HCT116 (cell line): ENCODE measurements around the gene JAK1. TPM values are rescaled to one million over a fixed set of nuclear protein-coding genes. Genes with fewer than 3 reads are reported as not detected.
A peak's percentile ranks its signal among the peaks of the same experiment; 100 is the strongest.

Source experiments
- ATAC-seq: fragments of 200-7000 bp; cut with Tn5 transposase; 2 replicates; pipeline ENCODE4 v1.9.1; 2020; ENCODE audit warnings: mild to moderate bottlenecking, moderate library complexity
- BruUV-seq: library from RNA; stranded (reverse); fragments of 400-500 nt; replicated peaks from 2 replicates; lab custom pipeline; 2021; lab: Mats Ljungman, UMichigan
- CTCF ChIA-PET: fragments of 300-600 bp; sonication (Branson Sonifier 250); formaldehyde crosslinking; loops from one replicate; lab custom pipeline; 2021; ENCODE audit warnings: antibody characterized with exemption; lab: Charles Lee
- POLR2A ChIA-PET: fragments of 300-600, 350-600 bp; sonication (Branson Sonifier 250); formaldehyde crosslinking; loops from one replicate; lab custom pipeline; 2021; ENCODE audit warnings: antibody characterized with exemption; lab: Charles Lee
- RAD21 ChIA-PET, 2 experiments: fragments of 300-600 bp; sonication (Branson Sonifier 250); formaldehyde crosslinking; loops; one replicate each; lab custom pipeline; 2023; ENCODE audit warnings: low total read pairs in 2 of 2; ENCODE audit not compliant: uncharacterized antibody in 2 of 2, unreplicated experiment in 2 of 2, low non-redundant PET in 1 of 2; lab: Charles Lee
- DNase-seq: peaks from one replicate; pipeline ENCODE4 v3.0.0-alpha.2; 2010; ENCODE audit warnings: low read depth, low spot score
- H2AFZ ChIP-seq: fragments of 200-600 bp; shearing (Covaris generic), sonication (generic); 2 replicates; pipeline ENCODE4 v1.6.1; 2017; ENCODE audit warnings: low read depth, mixed run types, mixed read lengths, antibody characterized with exemption, low read length; ENCODE audit not compliant: poor library complexity, severe bottlenecking
- H3K27ac ChIP-seq: 2 replicates; pipeline ENCODE4 v1.5.1; 2012; ENCODE audit warnings: low read depth, low read length
- H3K27me3 ChIP-seq: fragments of 200-600 bp; sonication (generic); 2 replicates; pipeline ENCODE4 v1.6.1; 2016; ENCODE audit warnings: mixed run types, low read length, mixed read lengths; ENCODE audit not compliant: insufficient read depth
- H3K36me3 ChIP-seq, 2 experiments: fragments of 200-500 bp in 1 of 2; fragments of 200-600 bp in 1 of 2; sonication (Bioruptor generic) in 1 of 2; sonication (generic) in 1 of 2; 2 replicates each; pipeline versions ENCODE4 v1.5.1 to v1.6.1; 2014 to 2016; ENCODE audit warnings: low read length in 2 of 2, inconsistent platforms in 1 of 2, mixed read lengths in 1 of 2, mixed run types in 1 of 2; ENCODE audit not compliant: insufficient read depth in 2 of 2, control insufficient read depth in 1 of 2
- H3K4me1 ChIP-seq, 2 experiments: fragments of 200-600 bp in 1 of 2; sonication (generic) in 1 of 2; 2 replicates each; pipeline versions ENCODE4 v1.5.1 to v1.6.1; 2012 to 2017; ENCODE audit warnings: low read length in 2 of 2, inconsistent platforms in 1 of 2, mild to moderate bottlenecking in 1 of 2, mixed read lengths in 1 of 2, mixed run types in 1 of 2, moderate library complexity in 1 of 2; ENCODE audit not compliant: insufficient read depth in 2 of 2, control insufficient read depth in 1 of 2
- H3K4me2 ChIP-seq: fragments of 200-600 bp; sonication (generic); 2 replicates; pipeline ENCODE4 v1.6.1; 2017; ENCODE audit warnings: mixed run types, low read length, mixed read lengths
- H3K4me3 ChIP-seq, 2 experiments: fragments of 200-600 bp in 1 of 2; sonication (generic) in 1 of 2; replicated peaks in 1 of 2; 2 replicates each; pipeline ENCODE4 v1.5.1; 2011 to 2016; ENCODE audit warnings: low read length in 2 of 2, control low read depth in 1 of 2, low read depth in 1 of 2, mild to moderate bottlenecking in 1 of 2, mixed read lengths in 1 of 2, mixed run types in 1 of 2
- H3K79me2 ChIP-seq: fragments of 200-600 bp; sonication (generic); 2 replicates; pipeline ENCODE4 v1.6.1; 2017; ENCODE audit warnings: mild to moderate bottlenecking, mixed run types, low read length, moderate library complexity, mixed read lengths; ENCODE audit not compliant: insufficient read depth
- H3K9ac ChIP-seq: fragments of 200-600 bp; sonication (generic); 2 replicates; pipeline ENCODE4 v1.6.1; 2016; ENCODE audit warnings: low read length, mixed read lengths
- H3K9me2 ChIP-seq: fragments of 200-600 bp; sonication (generic), shearing (Covaris generic); 2 replicates; pipeline ENCODE4 v1.6.1; 2017; ENCODE audit warnings: mixed run types, mild to moderate bottlenecking, moderate library complexity; ENCODE audit not compliant: insufficient read depth
- H3K9me3 ChIP-seq, 2 experiments: fragments of 200-500 bp in 1 of 2; fragments of 200-600 bp in 1 of 2; sonication (Bioruptor generic) in 1 of 2; sonication (generic) in 1 of 2; 2 replicates each; pipeline ENCODE4 v1.6.1; 2014 to 2017; ENCODE audit warnings: low read length in 2 of 2, mixed read lengths in 2 of 2, inconsistent platforms in 1 of 2, low read depth in 1 of 2, mild to moderate bottlenecking in 1 of 2, mixed run types in 1 of 2, moderate library complexity in 1 of 2; ENCODE audit not compliant: control insufficient read depth in 1 of 2, insufficient read depth in 1 of 2
- H4K20me1 ChIP-seq: fragments of 200-600 bp; sonication (generic), shearing (Covaris generic); 2 replicates; pipeline ENCODE4 v1.6.1; 2017; ENCODE audit warnings: mixed run types, mild to moderate bottlenecking, moderate library complexity; ENCODE audit not compliant: insufficient read depth
- ATF3 ChIP-seq: IDR thresholded peaks from 2 replicates; pipeline ENCODE4 v1.6.1; 2012
- CEBPB ChIP-seq: IDR thresholded peaks from 2 replicates; pipeline ENCODE4 v1.6.1; 2012; ENCODE audit warnings: low read depth
- CTCF ChIP-seq, 3 experiments: fragments of 200-600 bp in 1 of 3; sonication (generic) in 1 of 3; IDR thresholded peaks in 2 of 3; conservative IDR thresholded peaks in 1 of 3; 2 replicates each; pipeline ENCODE4 v1.5.1; 2012 to 2017; ENCODE audit warnings: low read depth in 2 of 3, low read length in 2 of 3, antibody characterized with exemption in 1 of 3, borderline replicate concordance in 1 of 3, control low read depth in 1 of 3, mild to moderate bottlenecking in 1 of 3, mixed read lengths in 1 of 3, mixed run types in 1 of 3, moderate library complexity in 1 of 3; ENCODE audit not compliant: insufficient read depth in 1 of 3
- EGR1 ChIP-seq: IDR thresholded peaks from 2 replicates; pipeline ENCODE4 v1.6.1; 2012; ENCODE audit warnings: low read depth
- ELF1 ChIP-seq: IDR thresholded peaks from 2 replicates; pipeline ENCODE4 v1.6.1; 2012; ENCODE audit warnings: low read depth, borderline replicate concordance
- EZH2 ChIP-seq: fragments of 200-600 bp; sonication (generic); IDR thresholded peaks from 2 replicates; pipeline ENCODE4 v1.6.1; 2017; ENCODE audit warnings: antibody characterized with exemption, mixed run types
- EZH2phosphoT487 ChIP-seq: fragments of 200-600 bp; IDR thresholded peaks from 2 replicates; pipeline ENCODE4 v1.6.1; 2018; ENCODE audit warnings: antibody characterized with exemption, borderline replicate concordance
- JUND ChIP-seq: IDR thresholded peaks from 2 replicates; pipeline ENCODE4 v1.6.1; 2012
- POLR2AphosphoS5 ChIP-seq: IDR thresholded peaks from 2 replicates; pipeline ENCODE4 v1.6.1; 2011; ENCODE audit warnings: mild to moderate bottlenecking, low read depth, low read length, moderate library complexity
- RAD21 ChIP-seq: IDR thresholded peaks from 2 replicates; pipeline ENCODE4 v1.6.1; 2012; ENCODE audit warnings: low read depth, mild to moderate bottlenecking
- SIN3A ChIP-seq: IDR thresholded peaks from 2 replicates; pipeline ENCODE4 v1.6.1; 2012; ENCODE audit warnings: low read depth
- SP1 ChIP-seq: IDR thresholded peaks from 2 replicates; pipeline ENCODE4 v1.6.1; 2012; ENCODE audit warnings: low read depth
- SRF ChIP-seq: IDR thresholded peaks from 2 replicates; pipeline ENCODE4 v1.6.1; 2012; ENCODE audit warnings: low read depth
- ZBTB33 ChIP-seq: IDR thresholded peaks from 2 replicates; pipeline ENCODE4 v1.6.1; 2011; ENCODE audit warnings: mild to moderate bottlenecking, low read length, moderate library complexity; ENCODE audit not compliant: insufficient replicate concordance; ENCODE audit errors: extremely low read depth
- ZFX ChIP-seq: fragments of 450-650 bp; IDR thresholded peaks from 2 replicates; pipeline ENCODE4 v1.6.1; 2017
- ZNF274 ChIP-seq: fragments of 200-500 bp; sonication (Bioruptor generic); IDR thresholded peaks from 2 replicates; pipeline ENCODE4 v1.6.1; 2014; ENCODE audit warnings: mild to moderate bottlenecking, low read depth, low read length, inconsistent platforms
- intact Hi-C: fragments of 100-400 bp; cut with micrococcal nuclease; formaldehyde crosslinking; loops from 2 replicates; pipeline ENCODE4 v1.10.0; 2022
- total RNA-seq: library from RNA; stranded (reverse); gene quantifications from one replicate; pipeline ENCODE4 v1.2.1, GENCODE V29; 2021; ENCODE audit not compliant: unreplicated experiment
- TF ChIP-seq, protein P1 (sequence below): IDR thresholded peaks from 2 replicates; pipeline ENCODE4 v1.6.1; 2012
- TF ChIP-seq, protein P2 (sequence below): IDR thresholded peaks from 2 replicates; pipeline ENCODE4 v1.6.1; 2012; ENCODE audit warnings: low read depth

JAK1 gene
- total RNA-seq, 1 experiment from 2014 or later: 53.2 TPM

GRCh38 chr1:64981601-64982533, 15.5 kb upstream of the JAK1 start:
- Histone ChIP-seq H3K4me3 (no peak overlapping the region), H3K4me2 (peak overlapping the region; percentile 12; the same call in 1 of the 2 replicates), H3K36me3 (no peaks in the 10 kb centered on the region), H3K9me2 (no peaks in the 10 kb centered on the region), H3K27me3 (no peaks in the 10 kb centered on the region), H3K9me3 (no peaks in the 10 kb centered on the region), H3K79me2 (no peaks in the 10 kb centered on the region), H3K9ac (no peak overlapping the region), H4K20me1 (no peaks in the 10 kb centered on the region), H3K4me1 (peaks cover 0 to 10% of the 10 kb centered on the region in 2 experiments; a peak in 2 of 4 replicates), H2AFZ (no peak overlapping the region), H3K27ac (no peak overlapping the region)
- RAD21 ChIA-PET: no interaction called here
- POLR2A ChIA-PET: no interaction called here
- BruUV-seq: no TSS peak
- CTCF ChIA-PET: no interaction called here
- intact Hi-C loops: no loop called here
- ATAC-seq (peak; percentile 20; the same call in 1 of the 2 replicates), DNase-seq (no peak)
- TF ChIP-seq SIN3A (no peak), SP1 (no peak), CEBPB (no peak), ATF3 (no peak), ELF1 (no peak), CTCF (IDR thresholded peaks at IDR 0.05 in 2 of 3, conservative IDR thresholded peaks at IDR 0.05 in 1 of 3; ENCODE audit: borderline replicate concordance in 1 of 3, insufficient read depth in 1 of 3, low read depth in 2 of 3, low read length in 2 of 3) (no peak), JUND (no peak), ZBTB33 (no peak), RAD21 (no peak), SRF (no peak), ZNF274 (no peak), EZH2phosphoT487 (no peak), EZH2 (no peak), POLR2AphosphoS5 (no peak), ZFX (no peak), EGR1 (no peak)
- TF ChIP-seq, protein P1, sequence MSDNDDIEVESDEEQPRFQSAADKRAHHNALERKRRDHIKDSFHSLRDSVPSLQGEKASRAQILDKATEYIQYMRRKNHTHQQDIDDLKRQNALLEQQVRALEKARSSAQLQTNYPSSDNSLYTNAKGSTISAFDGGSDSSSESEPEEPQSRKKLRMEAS: no peak
- TF ChIP-seq, protein P2, sequence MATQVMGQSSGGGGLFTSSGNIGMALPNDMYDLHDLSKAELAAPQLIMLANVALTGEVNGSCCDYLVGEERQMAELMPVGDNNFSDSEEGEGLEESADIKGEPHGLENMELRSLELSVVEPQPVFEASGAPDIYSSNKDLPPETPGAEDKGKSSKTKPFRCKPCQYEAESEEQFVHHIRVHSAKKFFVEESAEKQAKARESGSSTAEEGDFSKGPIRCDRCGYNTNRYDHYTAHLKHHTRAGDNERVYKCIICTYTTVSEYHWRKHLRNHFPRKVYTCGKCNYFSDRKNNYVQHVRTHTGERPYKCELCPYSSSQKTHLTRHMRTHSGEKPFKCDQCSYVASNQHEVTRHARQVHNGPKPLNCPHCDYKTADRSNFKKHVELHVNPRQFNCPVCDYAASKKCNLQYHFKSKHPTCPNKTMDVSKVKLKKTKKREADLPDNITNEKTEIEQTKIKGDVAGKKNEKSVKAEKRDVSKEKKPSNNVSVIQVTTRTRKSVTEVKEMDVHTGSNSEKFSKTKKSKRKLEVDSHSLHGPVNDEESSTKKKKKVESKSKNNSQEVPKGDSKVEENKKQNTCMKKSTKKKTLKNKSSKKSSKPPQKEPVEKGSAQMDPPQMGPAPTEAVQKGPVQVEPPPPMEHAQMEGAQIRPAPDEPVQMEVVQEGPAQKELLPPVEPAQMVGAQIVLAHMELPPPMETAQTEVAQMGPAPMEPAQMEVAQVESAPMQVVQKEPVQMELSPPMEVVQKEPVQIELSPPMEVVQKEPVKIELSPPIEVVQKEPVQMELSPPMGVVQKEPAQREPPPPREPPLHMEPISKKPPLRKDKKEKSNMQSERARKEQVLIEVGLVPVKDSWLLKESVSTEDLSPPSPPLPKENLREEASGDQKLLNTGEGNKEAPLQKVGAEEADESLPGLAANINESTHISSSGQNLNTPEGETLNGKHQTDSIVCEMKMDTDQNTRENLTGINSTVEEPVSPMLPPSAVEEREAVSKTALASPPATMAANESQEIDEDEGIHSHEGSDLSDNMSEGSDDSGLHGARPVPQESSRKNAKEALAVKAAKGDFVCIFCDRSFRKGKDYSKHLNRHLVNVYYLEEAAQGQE: no peak
